ENCODE measurements around the gene TACR2. TPM values are rescaled to one million over a fixed set of nuclear protein-coding genes. Genes with fewer than 3 reads are reported as not detected.

Gene TACR2
- 0.09 and 0.34 TPM in 2 replicates for total RNA-seq

DNA sequence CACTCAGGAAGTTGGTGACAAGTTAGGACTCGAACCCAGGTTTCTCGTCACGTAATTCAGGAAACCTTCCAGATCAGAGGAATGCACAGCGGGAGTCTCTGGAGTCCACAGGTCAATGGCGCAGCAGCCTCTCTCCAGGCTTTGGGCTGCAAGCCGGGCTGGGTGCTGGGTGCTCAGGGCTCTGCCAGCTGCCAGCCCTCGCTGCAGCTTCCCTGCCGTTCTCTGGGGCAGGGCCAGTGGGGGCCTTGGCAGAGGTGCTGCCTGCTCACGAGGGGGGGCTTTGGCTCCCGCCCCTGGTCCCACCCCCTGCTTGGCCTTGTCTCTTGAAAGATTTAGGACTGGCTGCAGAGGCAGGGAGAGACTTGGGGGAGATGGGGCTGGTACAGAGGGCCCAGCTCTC, at the start of gene TACR2:
Gene TACR2 (minus strand): TSS at position 224 of the 400 bp plus-strand sequence. CDS start 595 bp downstream, outside the sequence.
- DNase-seq, result no peak

DNA sequence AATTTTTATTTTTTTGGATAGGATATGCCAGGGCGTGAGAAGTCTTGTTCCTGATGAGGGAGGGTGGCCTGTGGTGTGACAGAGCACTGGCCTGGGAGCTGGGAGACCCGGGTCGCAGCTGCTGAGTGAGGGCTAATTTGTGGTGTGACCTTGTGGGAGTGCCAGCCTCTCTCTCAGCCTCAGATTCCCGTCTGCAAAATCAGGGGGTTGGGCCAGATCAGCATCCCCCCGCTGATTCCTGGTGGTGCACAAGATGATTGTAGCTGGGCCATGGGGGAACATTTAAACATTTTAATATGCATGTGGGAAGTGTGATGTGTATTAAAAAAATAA, 49.4 kb upstream of the TACR2 start:
- no peak for DNase-seq

DNA sequence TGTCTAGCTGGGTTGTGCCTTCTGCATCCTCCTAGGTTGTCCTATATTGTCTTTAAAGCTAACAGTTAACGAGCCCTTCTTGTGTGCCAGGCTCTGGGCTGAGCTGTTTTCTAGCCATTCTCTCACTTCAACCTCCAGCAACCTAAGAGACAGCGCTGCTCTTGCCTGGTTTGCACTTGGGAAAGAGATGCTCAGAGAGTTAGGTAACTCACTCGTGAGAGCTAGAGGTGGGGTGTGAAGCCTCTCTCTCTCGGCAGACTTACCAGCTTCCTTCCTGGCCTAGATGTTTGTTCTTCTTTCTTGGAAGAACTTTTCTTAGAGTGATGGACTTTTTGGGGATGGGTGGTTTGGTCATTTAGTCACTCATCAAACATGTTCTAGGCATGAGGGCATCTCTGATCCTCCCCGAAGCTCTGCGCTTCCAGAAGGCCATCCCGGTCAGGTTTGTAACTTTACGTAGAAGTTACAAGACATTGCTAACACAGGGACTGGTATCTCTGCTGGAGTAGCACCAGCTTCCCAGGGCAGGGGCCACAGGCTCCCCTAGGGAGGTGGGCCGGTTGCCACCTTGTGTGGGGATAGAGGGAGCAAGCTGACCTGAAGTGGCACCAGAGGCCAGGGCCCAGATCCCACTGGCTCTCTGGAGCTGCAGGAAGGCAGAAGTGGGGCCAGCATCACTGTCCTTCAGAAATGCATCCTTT, 48.9 kb upstream of the TACR2 start:
- DNase-seq, result no peak

DNA sequence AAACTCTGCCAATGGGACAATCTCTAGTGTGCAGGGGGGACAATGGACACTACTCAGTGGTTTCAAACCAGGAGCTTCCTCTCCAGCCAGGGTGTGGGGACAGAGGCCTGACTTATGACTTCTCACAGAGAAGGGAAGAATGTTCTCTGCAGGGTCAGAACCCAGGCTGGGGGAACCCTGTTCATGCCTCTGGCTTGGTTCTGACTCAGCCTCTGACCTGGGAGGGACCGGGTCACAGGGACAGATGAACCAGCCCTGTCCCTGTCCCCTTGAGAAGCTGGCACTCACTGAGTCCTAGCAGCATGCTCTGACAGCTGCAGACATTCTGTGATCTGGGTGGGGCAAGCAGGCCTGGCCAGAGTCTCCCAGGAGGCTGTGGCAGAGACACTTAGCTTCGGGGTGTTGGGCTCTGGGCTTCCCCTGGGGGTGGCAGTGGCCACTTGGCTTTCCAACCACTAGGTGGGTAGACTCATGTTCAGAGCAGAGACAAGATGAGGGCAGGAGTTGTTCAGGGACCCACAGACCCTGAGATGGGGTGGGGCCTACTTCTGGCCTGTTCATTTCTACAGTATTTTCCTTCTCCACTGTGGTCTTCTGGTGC, 48.2 kb upstream of the TACR2 start:
- DNase-seq, result no peak

DNA sequence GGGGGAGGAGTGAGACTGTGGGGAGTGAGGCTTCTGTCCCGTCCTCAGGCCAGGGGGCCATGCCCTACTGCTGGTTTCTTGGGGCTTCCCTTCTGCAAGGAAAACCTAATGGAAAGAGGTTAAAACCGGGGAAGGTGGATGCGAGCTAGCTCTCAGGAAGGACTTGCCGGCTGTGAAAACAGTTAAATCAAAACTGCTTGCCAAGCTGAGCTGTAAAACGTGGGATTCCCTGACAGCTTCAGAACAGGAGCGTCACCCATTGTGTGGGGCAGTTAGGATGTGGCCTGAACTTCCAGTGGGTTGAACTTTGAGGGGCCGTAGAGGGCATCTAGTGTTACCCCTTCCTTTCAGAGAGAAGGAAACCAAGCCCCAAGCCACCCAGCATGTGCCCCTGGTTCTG, 47.7 kb upstream of the TACR2 start:
- peak; percentile 90 for DNase-seq

DNA sequence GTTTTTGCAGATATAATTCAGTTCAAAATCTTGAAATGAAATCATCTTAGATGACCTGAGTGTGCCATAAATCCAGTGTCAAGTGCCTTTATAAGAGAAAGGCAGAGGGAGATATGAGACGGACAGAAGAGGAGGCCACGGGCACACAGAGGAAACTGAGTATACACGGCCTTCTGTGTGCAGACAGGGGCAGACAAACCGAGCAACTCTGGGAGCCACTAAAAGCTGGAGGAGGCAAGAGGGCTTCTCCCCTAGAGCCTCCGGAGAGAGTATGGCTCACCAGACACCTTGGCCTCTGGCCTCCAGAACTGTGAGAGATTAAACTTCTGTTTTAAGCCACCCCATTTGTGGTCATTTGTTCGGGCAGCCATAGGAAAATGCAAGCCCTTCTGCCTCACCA, 47.2 kb upstream of the TACR2 start:
- DNase-seq, result no peak

DNA sequence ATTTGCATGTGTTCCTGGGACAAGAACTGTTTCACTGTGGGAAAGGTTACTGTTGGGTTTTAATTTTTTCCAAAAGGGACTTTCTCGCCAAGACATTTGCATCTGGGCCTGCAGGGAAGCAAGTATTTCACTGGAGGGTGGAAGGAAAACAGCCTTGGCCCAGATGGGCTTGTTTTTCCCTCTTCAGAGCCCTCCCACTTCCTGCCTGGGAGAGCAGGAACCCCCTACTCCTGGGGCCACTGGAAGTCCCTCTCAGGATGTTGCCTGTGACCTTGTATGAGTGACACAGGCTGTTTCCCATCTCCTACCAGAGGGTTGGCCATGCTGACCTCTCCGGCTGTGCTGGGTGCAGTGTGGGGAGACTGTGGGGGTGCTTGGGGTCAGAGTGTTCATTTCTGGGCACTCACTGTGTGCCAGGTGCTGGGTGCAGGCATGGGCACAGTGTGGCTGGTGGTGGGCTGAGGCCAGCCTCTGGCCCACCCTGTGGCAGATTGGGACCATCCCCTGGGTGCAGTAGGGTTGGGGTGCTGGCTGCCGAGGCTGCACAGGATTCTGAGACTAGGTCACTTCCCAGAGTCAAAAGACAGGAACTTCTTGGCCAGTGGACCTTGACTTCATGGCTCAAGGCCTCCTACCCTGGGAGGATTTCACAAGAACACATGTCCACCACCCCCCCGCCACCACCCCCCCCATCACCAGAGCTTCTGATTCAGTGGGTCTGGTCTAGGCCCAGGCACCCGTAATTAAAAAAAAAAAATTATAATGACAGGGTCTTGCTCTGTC, 44.7 kb upstream of the TACR2 start:
- peak; percentile 56 for DNase-seq

DNA sequence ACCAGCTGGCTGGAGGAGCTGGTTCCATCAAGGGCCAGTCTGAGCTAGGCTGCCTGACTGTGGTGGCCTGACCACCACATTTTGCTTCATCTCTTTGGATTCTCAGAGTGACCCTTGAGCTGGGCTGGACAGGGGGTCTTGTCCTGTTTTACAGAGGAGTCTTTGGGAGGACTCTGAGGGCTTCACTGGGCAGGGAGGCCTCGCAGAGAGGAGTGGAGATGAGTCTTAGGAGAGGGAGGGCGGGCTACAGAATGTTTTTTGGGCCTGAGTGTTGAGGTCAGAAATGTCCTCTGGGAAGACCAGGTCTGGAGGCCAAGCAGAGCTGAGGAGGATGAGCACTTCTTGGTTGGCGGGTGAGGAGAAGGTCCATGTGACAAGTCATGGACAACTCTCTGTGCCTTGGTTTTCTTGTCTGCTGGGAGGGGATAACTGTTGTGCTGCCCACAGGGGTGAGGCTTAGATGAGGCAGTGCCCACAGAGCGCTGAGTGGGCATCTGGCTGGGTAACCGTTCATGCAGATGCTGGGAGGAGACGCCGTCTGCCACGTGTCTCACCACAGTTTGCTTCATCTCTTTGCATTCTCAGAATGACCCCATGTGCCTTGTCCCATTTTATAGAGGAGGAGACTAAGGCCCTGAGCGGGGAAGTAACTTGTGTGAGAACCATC, 44.0 kb upstream of the TACR2 start:
- no peak for DNase-seq

DNA sequence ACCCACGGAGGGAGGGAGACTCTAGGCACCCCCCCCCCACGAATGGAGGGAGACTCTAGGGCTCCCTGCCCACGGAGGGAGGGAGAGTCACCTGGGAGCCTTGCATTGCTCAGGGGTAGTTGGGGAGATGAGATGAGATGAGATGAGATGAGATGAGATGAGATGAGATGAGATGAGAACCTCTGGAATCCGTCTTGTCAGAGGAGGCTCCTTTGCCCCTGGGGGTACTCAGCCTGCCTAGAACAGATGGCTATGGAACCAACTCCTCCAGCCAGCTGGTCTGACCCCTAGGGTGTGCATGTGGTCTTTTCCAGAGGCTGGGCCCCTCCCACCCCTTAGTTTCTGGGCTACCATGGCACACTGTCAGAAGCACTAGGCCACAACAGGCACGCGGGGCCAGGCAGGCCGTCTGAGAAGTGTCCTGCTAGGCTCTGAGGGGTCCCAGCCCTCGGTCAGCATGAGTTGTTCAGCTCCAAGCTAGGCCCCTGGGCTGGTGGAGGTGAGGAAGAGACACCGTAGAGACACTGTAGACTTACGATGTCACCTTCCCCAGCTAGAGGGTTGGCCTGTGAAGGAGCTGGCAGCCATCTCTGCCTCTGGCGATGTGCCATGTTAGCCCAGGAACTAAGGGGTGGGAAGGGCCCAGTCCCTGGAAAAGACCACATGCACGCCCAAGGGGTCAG, 43.3 kb upstream of the TACR2 start:
- no peak for DNase-seq

DNA sequence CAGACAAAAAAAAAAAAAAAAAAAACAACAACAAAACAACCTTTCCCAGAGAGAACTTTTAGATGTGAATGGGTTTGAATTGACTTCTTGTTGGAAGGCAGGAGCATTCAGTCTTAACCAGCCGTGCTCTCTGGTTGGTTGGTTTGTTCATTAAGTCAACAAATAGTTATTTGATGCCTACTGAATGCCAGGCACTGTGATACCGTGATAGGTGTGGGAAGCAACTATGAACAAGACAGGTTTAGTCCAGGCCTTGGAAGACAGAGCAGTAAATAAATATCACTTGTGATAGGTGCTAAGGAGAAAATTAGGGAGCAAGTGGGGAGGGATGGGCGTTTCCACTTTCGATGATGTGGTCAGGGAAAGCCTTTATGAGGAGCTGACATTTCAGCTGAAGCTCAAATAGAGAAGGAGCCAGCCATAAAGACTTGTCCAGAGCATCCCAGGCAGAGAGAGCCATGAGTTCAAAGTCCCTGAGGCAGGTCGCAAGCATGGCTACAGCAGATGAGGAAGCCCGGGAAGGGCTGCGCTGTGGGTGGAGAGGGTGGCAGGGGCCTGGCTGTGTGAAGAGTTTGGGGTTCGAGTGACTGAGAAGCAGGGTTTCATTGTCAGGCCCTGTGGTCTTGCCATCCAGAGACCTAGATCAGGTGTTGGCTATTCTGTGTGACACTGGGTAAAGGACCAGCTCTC, 42.5 kb upstream of the TACR2 start:
- no peak for DNase-seq

DNA sequence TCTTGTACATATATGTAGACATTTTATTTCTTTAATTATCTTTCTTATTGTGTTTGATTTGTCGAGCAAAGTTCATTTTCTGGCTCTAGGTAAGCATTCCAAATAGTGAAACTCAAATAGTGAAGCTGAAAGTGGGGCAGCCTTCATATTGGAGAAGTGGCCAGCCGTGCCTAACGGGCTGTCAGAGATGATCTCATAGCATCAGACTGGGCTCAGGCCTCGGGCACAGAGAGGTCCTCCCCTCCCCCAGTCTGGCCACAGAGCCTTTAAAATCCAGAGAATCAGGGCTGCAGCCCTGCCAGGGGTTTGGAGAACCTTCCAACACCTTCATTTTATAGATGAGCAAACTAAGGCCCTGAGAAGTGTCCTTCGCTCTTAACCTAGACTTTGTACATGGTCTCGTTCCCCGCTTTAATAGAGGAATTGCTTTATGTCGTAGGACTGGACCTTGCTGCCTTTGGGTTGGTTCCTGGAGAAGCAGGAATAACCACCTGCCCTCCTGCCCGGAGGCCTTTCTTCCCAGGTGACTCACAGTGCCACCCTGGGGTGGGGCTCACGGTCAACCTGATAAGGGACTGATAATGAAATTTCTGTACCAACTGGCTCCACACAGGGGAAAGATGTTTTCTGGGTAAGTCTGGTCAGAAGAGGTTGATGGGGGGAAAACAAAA, 41.8 kb upstream of the TACR2 start:
- DNase-seq, result no peak

DNA sequence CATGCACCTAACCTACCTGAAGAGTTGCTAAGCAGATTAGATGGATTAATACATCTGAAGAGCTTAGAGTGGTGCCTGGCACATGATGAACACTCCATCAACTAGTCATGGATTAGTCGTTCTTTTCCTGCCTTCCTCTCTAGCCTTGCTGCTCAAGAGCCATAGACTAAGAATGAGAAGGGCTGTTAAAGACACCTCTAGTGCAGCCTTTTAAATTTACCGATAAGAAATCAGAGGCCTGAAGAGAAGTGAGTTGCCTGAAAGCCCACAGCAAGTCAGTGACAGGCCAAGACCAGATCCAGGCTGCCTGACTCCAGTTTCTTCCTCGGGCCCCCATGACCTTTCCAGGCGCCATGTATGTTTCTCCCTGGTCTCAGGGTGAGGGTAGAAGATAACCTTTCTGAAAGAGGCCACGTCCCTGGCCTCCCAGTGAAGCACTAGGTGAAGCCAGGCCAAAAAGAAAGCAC, 41.1 kb upstream of the TACR2 start:
- DNase-seq, result no peak

DNA sequence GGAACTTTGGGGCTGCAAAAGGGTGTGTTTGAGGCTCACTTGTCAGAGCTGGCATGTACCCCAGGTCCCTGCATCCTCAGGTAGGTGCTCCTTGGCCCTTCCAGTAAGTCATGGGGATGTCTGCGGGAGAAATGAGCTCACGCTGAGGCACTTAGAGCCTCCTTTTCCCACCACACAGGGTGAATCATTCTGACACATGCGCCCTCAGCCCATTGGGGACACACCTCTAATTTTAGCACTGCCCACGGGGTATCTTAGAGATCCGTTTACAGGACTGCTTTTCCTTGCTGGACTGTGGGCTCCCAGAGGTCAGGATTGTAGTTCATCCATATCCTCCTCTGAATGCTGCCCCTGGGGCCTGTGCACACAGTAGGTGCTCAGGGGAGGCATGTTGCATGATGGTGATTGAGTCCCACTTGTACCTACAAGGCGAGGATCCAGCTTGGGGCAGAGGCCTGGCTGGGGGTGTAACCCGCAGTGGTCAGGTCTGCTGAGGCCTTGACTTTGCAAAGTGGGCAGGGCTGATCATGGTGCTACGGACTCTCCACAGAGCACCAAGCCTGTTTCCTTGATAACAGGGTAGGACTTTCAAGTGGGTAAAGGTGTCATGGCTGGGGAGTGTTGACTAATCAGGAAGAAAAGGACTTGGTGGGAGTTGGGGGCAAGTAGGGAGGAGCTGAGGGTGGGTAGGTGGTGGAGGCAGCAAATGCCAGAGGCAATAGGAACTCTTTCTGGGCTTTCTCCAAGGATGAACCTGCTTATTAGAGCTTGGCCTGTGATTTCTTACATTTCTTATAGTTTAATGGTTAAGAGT, 40.4 kb upstream of the TACR2 start:
- no peak for DNase-seq

DNA sequence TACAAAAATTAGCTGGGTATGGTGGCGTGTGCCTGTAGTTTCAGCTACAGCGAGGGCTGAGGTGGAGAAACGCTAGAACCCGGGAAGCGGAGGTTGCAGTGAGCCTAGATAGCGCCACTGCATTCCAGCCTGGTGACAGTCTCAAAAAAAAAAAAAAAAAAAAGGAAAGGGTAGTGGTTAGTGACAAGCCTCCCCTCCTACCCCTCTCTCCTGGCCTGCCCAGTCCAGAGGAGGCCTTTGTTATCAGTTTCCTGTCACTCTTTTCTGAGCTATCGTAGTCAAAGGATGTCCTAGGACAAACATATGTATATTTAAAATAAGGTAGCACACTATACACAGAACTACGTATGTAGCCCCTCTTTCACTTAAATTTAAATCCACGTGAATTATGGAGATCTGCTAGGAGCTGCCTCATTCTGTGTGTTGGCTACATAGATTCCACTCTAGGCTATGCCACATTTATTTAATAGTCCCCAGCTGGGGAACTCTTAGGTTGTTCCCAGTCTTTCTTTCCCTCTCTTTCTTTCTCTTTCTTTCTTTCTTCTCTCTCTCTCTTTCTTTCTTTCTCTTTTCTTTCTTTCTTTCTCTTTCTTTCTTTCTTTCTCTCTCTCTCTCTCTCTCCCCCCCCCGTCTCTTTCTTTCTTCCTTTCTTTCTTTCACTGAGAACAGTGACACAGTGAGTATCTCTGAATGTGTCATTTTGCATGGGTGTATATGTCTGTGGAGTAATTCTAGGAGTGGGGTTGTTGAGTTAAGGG, 38.5 kb upstream of the TACR2 start:
- DNase-seq, result peak; percentile 37

DNA sequence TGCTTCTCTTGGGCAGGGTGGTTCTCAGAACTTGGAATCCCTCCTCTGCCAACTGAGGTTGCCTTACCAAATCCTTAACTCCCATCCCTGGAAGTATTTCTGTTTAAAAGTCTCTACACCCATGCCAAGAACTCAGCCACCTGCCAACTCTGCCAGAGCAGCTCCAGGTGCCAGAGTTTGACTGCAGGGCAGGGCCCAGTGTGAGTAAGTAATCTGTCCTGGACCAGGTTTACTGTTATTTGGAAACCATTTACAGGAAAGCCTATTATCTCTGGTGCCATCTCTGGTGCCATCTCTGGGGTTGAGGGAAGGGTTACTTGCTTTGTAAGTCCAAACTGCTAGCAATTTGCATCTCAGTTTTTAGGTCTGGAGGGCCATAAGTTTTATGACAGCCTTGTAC, 37.1 kb upstream of the TACR2 start:
- no peak for DNase-seq

DNA sequence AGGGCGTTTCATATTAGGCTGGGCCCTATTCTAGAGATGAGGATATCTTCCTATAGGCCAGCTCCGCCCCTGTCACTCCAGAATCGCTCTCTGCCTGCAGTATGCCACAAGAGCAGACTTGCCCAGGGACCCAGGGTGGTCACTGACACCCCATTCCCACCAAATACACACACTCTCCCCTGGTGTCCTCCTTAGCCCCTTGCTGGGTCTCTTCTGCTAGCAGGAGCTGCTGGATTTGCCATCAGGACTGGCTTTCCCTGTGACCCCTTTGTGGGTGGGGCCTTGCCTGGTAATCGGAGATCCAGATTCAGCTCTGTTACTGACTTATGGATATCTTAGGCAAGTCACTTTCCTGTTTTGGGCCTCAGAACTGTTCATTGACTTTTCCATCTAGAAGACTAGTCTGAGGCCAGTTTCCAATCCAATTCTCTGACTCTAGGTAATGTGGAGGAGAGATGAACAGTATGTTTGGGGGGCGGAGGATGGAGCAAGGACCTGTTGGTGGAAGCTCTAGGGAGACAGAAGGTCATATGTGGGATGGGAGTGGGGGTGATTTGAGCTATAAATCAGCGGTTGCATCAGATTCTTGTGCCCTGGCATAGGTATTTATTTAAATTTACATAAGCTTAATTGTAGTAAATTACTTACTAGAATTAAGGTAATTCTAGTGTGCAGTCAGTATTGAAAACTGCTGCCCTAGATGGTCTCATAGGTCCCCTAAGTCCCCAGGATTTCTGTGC, 36.1 kb upstream of the TACR2 start:
- DNase-seq, result no peak

DNA sequence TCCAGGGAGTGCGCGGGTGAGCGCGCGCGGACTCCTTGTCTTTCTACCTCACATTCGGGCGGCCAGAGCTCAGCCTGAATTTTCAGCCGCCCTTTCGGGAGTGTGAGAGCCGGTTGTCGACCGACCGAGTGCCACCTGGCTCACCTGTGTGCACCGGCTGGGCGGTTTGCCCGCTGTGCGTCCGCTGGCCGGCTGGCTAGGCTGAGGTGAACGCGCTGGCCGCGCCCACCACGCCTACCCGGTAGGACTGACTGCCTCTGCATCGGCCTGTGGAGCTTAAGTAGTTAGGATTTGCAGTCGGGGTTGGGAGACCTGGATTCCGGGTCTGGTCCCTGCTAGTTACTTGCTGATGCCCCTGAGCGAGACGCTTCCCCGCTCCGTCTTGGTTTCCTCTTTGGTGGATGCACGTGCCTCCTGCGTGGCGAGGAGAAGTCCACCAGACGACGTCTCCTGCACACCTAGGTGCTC, 35.1 kb upstream of the TACR2 start:
- DNase-seq, result peak; percentile 43

DNA sequence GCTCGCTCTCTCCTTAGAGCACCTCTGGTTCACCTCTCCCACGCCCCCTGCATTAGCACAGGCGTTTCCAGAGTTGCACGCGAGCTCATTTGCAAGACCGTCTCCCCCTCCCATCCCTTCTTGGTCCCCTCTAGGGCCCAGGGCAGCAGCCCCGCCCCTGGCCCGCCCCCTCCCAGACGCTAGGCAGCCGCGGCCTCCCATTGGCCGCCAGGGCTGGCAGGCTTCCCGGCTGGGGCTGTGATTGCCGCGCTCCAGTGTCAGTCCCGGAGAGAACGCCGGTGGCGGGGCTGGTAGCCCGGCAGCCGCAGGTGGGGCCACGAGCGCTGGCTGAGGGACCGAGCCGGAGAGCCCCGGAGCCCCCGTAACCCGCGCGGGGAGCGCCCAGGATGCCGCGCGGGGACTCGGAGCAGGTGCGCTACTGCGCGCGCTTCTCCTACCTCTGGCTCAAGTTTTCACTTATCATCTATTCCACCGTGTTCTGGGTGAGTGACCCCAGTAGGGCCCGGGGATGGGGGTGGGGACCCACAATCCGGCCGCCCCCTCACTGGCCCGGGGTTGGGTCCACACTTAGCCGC, 34.6 kb upstream of the TACR2 start, which contains the start of gene TSPAN15:
Gene TSPAN15 (plus strand): TSS at position 257 of the 575 bp plus-strand sequence. CDS start 130 bp downstream, at position 387.
- peak; percentile 92 for DNase-seq
